Caco-2 (cell line): ENCODE data around the gene GLYATL2. TPM values are rescaled to one million over a fixed set of nuclear protein-coding genes. Genes with fewer than 3 reads are reported as not detected.

Experiments used
- BruUV-seq: library from RNA; stranded (reverse); fragments of 400-500 nt; replicated peaks from 2 replicates; lab custom pipeline; 2021; lab: Mats Ljungman, UMichigan
- CTCF ChIA-PET: fragments of 300-600 bp; sonication (Branson Sonifier 250); formaldehyde crosslinking; loops from one replicate; lab custom pipeline; 2022; ENCODE audit warnings: antibody characterized with exemption; lab: Charles Lee
- POLR2A ChIA-PET: fragments of 300-600 bp; sonication (Branson Sonifier 250); formaldehyde crosslinking; loops from one replicate; lab custom pipeline; 2022; ENCODE audit warnings: antibody characterized with exemption; lab: Charles Lee
- DNase-seq, 2 experiments: peaks; one replicate each; pipeline versions ENCODE4 v3.0.0 to v3.0.0-alpha.2; 2020 to 2022
- H3K27me3 ChIP-seq: replicated peaks from 2 replicates; pipeline ENCODE4 v1.6.0; 2011; ENCODE audit warnings: low read length; ENCODE audit not compliant: control insufficient read depth, insufficient read depth
- H3K36me3 ChIP-seq: 2 replicates; pipeline ENCODE4 v1.5.1; 2011; ENCODE audit warnings: low read length; ENCODE audit not compliant: control insufficient read depth, insufficient read depth
- H3K4me1 ChIP-seq: fragments of 250-450 bp; sonication (Bioruptor Pico); 2 replicates; pipeline ENCODE4 v1.5.1; 2020; ENCODE audit warnings: mild to moderate bottlenecking
- H3K4me3 ChIP-seq: 2 replicates; pipeline ENCODE4 v1.5.1; 2011; ENCODE audit warnings: low read depth, mild to moderate bottlenecking, control low read depth, low read length
- H3K9me3 ChIP-seq: fragments of 250-450 bp; sonication (Bioruptor Pico); 2 replicates; pipeline ENCODE4 v1.5.1; 2020; ENCODE audit warnings: mild to moderate bottlenecking, moderate library complexity
- H3K27ac Mint-ChIP-seq: one replicate; pipeline ENCODE4 v1.8.0; 2022; ENCODE audit warnings: mixed read lengths; ENCODE audit not compliant: unreplicated experiment
- H3K27me3 Mint-ChIP-seq: one replicate; pipeline ENCODE4 v1.8.0; 2022; ENCODE audit warnings: mixed read lengths; ENCODE audit not compliant: insufficient read depth, unreplicated experiment
- H3K36me3 Mint-ChIP-seq: one replicate; pipeline ENCODE4 v1.8.0; 2022; ENCODE audit warnings: mild to moderate bottlenecking, mixed read lengths; ENCODE audit not compliant: insufficient read depth, unreplicated experiment
- H3K4me1 Mint-ChIP-seq: one replicate; pipeline ENCODE4 v1.8.0; 2022; ENCODE audit warnings: low read depth, mixed read lengths; ENCODE audit not compliant: unreplicated experiment
- H3K4me3 Mint-ChIP-seq: one replicate; pipeline ENCODE4 v1.8.0; 2022; ENCODE audit warnings: mild to moderate bottlenecking, moderate library complexity, mixed read lengths; ENCODE audit not compliant: unreplicated experiment
- H3K9me3 Mint-ChIP-seq: one replicate; pipeline ENCODE4 v1.8.0; 2022; ENCODE audit warnings: mixed read lengths; ENCODE audit not compliant: unreplicated experiment
- intact Hi-C: fragments of 100-400 bp; cut with micrococcal nuclease; formaldehyde crosslinking; loops from one replicate; pipeline ENCODE4 v1.10.0; 2022; ENCODE audit not compliant: unreplicated experiment
- total RNA-seq: library from RNA; stranded (reverse); gene quantifications from 2 replicates; pipeline ENCODE4 v1.2.3, GENCODE V29; 2022
- TF ChIP-seq, protein P1 (sequence below), 2 experiments: fragments of 200-600 bp in 1 of 2; IDR thresholded peaks; 1 replicate in 1 of 2; 2 replicates in 1 of 2; pipeline versions ENCODE4 v1.5.1 to v1.8.0; 2011 to 2022; ENCODE audit warnings: antibody characterized with exemption in 1 of 2, control low read depth in 1 of 2, inconsistent platforms in 1 of 2, low read depth in 1 of 2, low read length in 1 of 2, mild to moderate bottlenecking in 1 of 2, moderate library complexity in 1 of 2; ENCODE audit not compliant: insufficient read depth in 1 of 2, severe bottlenecking in 1 of 2, unreplicated experiment in 1 of 2

Gene GLYATL2
- total RNA-seq, 1 experiment from 2014 or later = not detected

DNA sequence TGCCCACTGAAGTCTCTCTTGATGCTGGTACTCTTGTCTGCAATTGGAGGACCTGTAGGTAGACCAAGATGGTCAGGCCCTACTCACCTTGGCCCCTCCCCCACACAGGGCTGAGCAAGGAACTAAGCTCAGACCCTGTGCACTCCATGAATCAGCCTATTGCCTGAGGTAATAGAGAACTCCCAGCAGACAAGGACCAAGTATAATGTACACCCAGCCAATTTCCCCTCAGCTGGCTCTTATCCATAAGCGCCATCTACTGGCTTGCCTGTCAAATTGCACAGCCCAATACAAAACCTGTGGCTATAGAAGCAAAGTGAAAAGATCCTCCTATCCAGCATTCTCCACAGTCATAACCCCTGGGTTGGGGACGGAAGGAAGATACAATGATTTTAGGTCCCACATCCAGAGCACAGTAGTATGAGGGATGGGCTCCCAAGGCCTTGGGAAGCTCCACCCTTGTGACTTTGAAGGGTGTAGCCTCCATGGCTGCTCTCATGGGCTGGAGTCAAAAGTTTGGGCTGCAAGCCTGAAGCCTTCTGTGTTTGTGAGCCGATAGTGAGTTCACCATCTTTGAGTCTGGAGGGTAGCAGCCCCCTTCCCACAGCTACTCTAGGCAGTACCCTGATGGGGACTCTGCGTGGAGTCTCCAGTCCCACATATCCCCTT lies 56.0 kb downstream of the GLYATL2 start:
- H3K36me3 ChIP-seq = no peaks in the 10 kb centered on the region
- Mint-ChIP-seq H3K4me1 (peaks cover 24% of the 10 kb centered on the region), H3K27ac (no peak overlapping the region), H3K4me3 (no peak overlapping the region), H3K9me3 (peaks cover 8% of the 10 kb centered on the region), H3K36me3 (no peaks in the 10 kb centered on the region), H3K27me3 (no peaks in the 10 kb centered on the region)
- ChIA-PET CTCF (interaction anchor here (0.8 to 1.3 kb wide), 5 partner anchors 113 to 270 kb away, joined by 3 to 8 read pairs (median 5); no protein-coding TSS in a partner anchor), POLR2A (no interaction called here)
- H3K27me3 ChIP-seq = no peaks in the 10 kb centered on the region
- peak; percentile 69 to 76 for DNase-seq
- peaks cover 4% of the 10 kb centered on the region; the same call in 1 of the 2 replicates for H3K9me3 ChIP-seq
- no peak overlapping the region for H3K4me3 ChIP-seq
- peaks cover 40% of the 10 kb centered on the region for H3K4me1 ChIP-seq
- intact Hi-C loops = loop anchor here (1.0 to 5.0 kb wide), 7 partner anchors 26 to 220 kb away; no protein-coding TSS in a partner anchor
- TF ChIP-seq, protein P1, sequence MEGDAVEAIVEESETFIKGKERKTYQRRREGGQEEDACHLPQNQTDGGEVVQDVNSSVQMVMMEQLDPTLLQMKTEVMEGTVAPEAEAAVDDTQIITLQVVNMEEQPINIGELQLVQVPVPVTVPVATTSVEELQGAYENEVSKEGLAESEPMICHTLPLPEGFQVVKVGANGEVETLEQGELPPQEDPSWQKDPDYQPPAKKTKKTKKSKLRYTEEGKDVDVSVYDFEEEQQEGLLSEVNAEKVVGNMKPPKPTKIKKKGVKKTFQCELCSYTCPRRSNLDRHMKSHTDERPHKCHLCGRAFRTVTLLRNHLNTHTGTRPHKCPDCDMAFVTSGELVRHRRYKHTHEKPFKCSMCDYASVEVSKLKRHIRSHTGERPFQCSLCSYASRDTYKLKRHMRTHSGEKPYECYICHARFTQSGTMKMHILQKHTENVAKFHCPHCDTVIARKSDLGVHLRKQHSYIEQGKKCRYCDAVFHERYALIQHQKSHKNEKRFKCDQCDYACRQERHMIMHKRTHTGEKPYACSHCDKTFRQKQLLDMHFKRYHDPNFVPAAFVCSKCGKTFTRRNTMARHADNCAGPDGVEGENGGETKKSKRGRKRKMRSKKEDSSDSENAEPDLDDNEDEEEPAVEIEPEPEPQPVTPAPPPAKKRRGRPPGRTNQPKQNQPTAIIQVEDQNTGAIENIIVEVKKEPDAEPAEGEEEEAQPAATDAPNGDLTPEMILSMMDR (IDR thresholded peaks at IDR 0.05; ENCODE audit: insufficient read depth in 1 of 2, low read depth in 1 of 2, low read length in 1 of 2, severe bottlenecking in 1 of 2, unreplicated experiment in 1 of 2) = peak; percentile 77 to 89
- BruUV-seq = no TSS peak

DNA sequence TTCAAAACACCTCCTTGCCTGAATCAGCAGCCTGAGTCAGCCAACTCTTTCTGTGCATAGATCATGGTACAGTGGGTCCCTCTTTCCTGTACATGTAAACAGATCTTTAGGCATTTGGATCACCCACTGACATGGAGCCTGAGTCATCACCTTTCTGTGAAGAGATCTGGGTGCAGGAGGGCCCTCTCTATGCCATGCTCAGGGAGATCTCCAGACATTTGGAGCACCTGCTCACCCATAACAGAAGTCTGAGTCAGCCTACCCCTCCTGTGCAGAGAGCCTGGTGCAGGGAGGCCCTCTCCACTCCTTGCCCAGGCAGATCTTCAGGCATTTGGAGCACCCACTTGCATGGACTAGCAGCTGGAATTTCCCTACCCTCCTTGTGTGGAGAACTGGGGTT lies 56.6 kb downstream of the GLYATL2 start:
- Mint-ChIP-seq H3K27me3 (no peaks in the 10 kb centered on the region), H3K9me3 (peaks cover 8% of the 10 kb centered on the region), H3K27ac (no peak overlapping the region), H3K4me3 (no peak overlapping the region), H3K4me1 (peaks cover 24% of the 10 kb centered on the region), H3K36me3 (no peaks in the 10 kb centered on the region)
- ChIA-PET CTCF (interaction anchor here (0.8 to 1.3 kb wide), 5 partner anchors 113 to 270 kb away, joined by 3 to 8 read pairs (median 5); no protein-coding TSS in a partner anchor), POLR2A (no interaction called here)
- intact Hi-C loops = loop anchor here (1.0 to 5.0 kb wide), 7 partner anchors 25 to 219 kb away; no protein-coding TSS in a partner anchor
- TF ChIP-seq, protein P1 (IDR thresholded peaks at IDR 0.05; ENCODE audit: insufficient read depth in 1 of 2, low read depth in 1 of 2, low read length in 1 of 2, severe bottlenecking in 1 of 2, unreplicated experiment in 1 of 2) = no peak
- H3K4me1 ChIP-seq = peaks cover 40% of the 10 kb centered on the region
- peaks cover 4% of the 10 kb centered on the region; the same call in 1 of the 2 replicates for H3K9me3 ChIP-seq
- no peak overlapping the region for H3K4me3 ChIP-seq
- BruUV-seq = no TSS peak
- H3K36me3 ChIP-seq = no peaks in the 10 kb centered on the region
- DNase-seq = no peak
- no peaks in the 10 kb centered on the region for H3K27me3 ChIP-seq

DNA sequence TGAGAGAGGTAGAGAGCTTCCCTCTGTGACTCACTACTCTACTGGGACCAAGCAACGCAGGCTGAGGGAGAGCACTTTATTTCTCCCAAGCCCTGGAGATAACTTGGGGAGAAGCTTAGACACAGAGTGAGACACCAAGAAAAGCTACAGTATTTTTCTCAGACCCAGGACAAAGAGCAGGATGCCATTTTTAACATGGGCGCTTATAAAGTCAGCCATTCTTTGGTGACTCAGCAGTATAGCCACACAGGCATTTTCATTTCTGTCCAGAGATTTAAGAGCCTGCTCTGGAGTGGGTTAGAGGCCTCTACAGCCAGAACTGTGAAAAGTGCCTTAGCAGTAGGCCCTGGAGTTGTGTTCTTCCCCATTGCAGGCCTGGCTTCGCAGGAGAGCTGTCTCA lies 57.8 kb downstream of the GLYATL2 start:
- no peaks in the 10 kb centered on the region for H3K27me3 Mint-ChIP-seq
- H3K4me1 Mint-ChIP-seq = peaks cover 21% of the 10 kb centered on the region
- no peak overlapping the region for H3K4me3 Mint-ChIP-seq
- CTCF ChIA-PET = interaction anchor here (0.6 to 1.1 kb wide), 2 partner anchors 115 to 1012 kb away, joined by 3 to 4 read pairs; no protein-coding TSS in a partner anchor
- no peak overlapping the region for H3K27ac Mint-ChIP-seq
- no peaks in the 10 kb centered on the region for H3K36me3 ChIP-seq
- no peaks in the 10 kb centered on the region for H3K36me3 Mint-ChIP-seq
- TF ChIP-seq, protein P1 (IDR thresholded peaks at IDR 0.05; ENCODE audit: insufficient read depth in 1 of 2, low read depth in 1 of 2, low read length in 1 of 2, severe bottlenecking in 1 of 2, unreplicated experiment in 1 of 2) = no peak
- H3K4me3 ChIP-seq = no peak overlapping the region
- BruUV-seq = no TSS peak
- H3K4me1 ChIP-seq = peaks cover 39% of the 10 kb centered on the region
- intact Hi-C loops = loop anchor here (5.0 kb wide), 2 partner anchors 39 to 79 kb away; no protein-coding TSS in a partner anchor
- no peaks in the 10 kb centered on the region for H3K27me3 ChIP-seq
- no peak for DNase-seq
- peaks cover 10% of the 10 kb centered on the region for H3K9me3 Mint-ChIP-seq
- POLR2A ChIA-PET = no interaction called here
- no peaks in the 10 kb centered on the region; the same call in 1 of the 2 replicates for H3K9me3 ChIP-seq
